Endothelial cell of umbilical vein (primary cell): Measurements from ENCODE around the gene GOLGA6A.

Source experiments
- CTCF ChIP-seq, 2 donors: IDR thresholded peaks; 1 replicate in 1 of 2; 2 replicates in 1 of 2; pipeline ENCODE4 v1.5.1; 2011; ENCODE audit warnings: low read length in 2 of 2, mild to moderate bottlenecking in 2 of 2, moderate library complexity in 2 of 2, control low read depth in 1 of 2, inconsistent platforms in 1 of 2, low read depth in 1 of 2; ENCODE audit not compliant: insufficient read depth in 1 of 2; ENCODE audit errors: extremely low read depth in 1 of 2
- EZH2 ChIP-seq: IDR thresholded peaks from 2 replicates; pipeline ENCODE4 v1.6.1; 2012; ENCODE audit warnings: borderline replicate concordance, low read depth, mild to moderate bottlenecking, moderate library complexity, low read length, inconsistent platforms; ENCODE audit not compliant: severe bottlenecking
- FOS ChIP-seq: IDR thresholded peaks from 2 replicates; pipeline ENCODE4 v1.6.1; 2011; ENCODE audit warnings: mild to moderate bottlenecking, low read length, moderate library complexity, borderline replicate concordance; ENCODE audit not compliant: insufficient read depth
- GATA2 ChIP-seq: IDR thresholded peaks from 2 replicates; pipeline ENCODE4 v1.7.0; 2011; ENCODE audit warnings: low read depth, mild to moderate bottlenecking, moderate library complexity, mixed read lengths, low read length; ENCODE audit not compliant: insufficient read length, insufficient read depth
- JUN ChIP-seq: IDR thresholded peaks from 2 replicates; pipeline ENCODE4 v1.6.1; 2011; ENCODE audit warnings: borderline replicate concordance, low read depth; ENCODE audit not compliant: insufficient read length, insufficient read depth
- MAX ChIP-seq: IDR thresholded peaks from 2 replicates; pipeline ENCODE4 v1.6.1; 2011; ENCODE audit not compliant: insufficient read depth, insufficient read length
- MYC ChIP-seq: IDR thresholded peaks from one replicate; pipeline ENCODE4 v1.6.1; 2011; ENCODE audit warnings: mild to moderate bottlenecking, low read depth, low read length
- POLR2A ChIP-seq: IDR thresholded peaks from 2 replicates; pipeline ENCODE4 v1.6.1; 2012; ENCODE audit warnings: low read depth, mild to moderate bottlenecking, control low read depth, low read length
- POLR2AphosphoS5 ChIP-seq: IDR thresholded peaks from 2 replicates; pipeline ENCODE4 v1.6.1; 2012; ENCODE audit warnings: low read depth, mild to moderate bottlenecking, control low read depth, low read length, moderate library complexity; ENCODE audit not compliant: insufficient read depth

GRCh38 chr15:74025436-74025835, 56.9 kb downstream of the GOLGA6A start:
- no peak for TF ChIP-seq EZH2
- TF ChIP-seq POLR2AphosphoS5 = peak; percentile 73
- no peak for TF ChIP-seq CTCF (IDR thresholded peaks at IDR 0.05; ENCODE audit: extremely low read depth in 1 of 2, insufficient read depth in 1 of 2, low read depth in 1 of 2, low read length in 2 of 2)
- TF ChIP-seq POLR2A = no peak
- no peak for TF ChIP-seq JUN
- peak; percentile 72 for TF ChIP-seq FOS
- no peak for TF ChIP-seq MYC
- peak; percentile 40 for TF ChIP-seq GATA2
- no peak for TF ChIP-seq MAX
